ENCODE measurements around the gene NADK. TPM values are rescaled to one million over a fixed set of nuclear protein-coding genes. Genes with fewer than 3 reads are reported as not detected.
A peak's percentile ranks its signal among the peaks of the same experiment; 100 is the strongest.

NADK gene
- total and polyA plus RNA-seq, 2 of the 13 experiments (the other 11 are each of a cell fraction or from before 2014, with no cell fraction given): 56.6 to 60.1 TPM

DNA sequence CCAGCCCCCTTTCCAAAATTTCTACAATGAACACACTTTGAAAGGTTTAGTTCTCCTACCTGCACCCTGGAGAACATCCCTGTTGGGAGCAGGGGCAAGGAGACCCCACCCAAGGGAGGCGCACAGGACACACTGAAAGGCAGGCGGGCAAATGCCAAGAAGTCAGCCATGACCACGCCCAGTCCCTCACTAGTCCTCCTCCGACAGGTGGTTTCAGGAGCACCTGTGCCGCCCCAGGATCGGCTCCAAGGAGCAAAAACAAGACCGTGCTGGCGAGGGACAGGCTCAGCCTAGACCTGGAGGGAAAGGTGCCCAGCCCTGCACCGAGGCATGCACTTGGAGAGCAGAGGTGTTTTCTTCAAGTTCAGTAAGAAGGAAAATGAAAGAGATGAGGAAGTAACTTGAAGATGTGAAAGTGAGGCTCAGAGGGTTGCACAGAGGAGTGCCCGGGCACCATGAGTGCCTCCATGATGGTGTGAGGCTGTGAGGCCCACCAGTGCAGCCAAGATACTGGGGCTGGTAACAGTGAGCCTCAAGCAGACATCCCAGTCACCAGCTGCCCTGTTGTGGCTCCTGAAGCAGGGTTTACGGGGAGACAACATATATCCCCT lies 19.6 kb upstream of the NADK start:
- no peaks in the 10 kb centered on the region for H4K20me1 ChIP-seq (ENCODE audit: insufficient read depth, low read length)
- DNase-seq (ENCODE audit: low spot score): no peak
- H3K4me3 ChIP-seq (replicated peaks in 1 of 3; ENCODE audit: insufficient read depth in 1 of 3, low read depth in 2 of 3, low read length in 3 of 3): no peak overlapping the region
- no peak for FAIRE-seq
- BruUV-seq (replicated peaks): no TSS peak
- intact Hi-C loops (cut with micrococcal nuclease; ENCODE audit: unreplicated experiment) (no loop called here), in situ Hi-C loops (cut with HindIII; ENCODE audit: extremely low pct_ligation_motif_present, low pct_unique_long_range_greater_than_20kb) (no loop called here)
- H3K9me3 ChIP-seq (ENCODE audit: low read length): no peaks in the 10 kb centered on the region
- TF ChIP-seq AGO2 (optimal IDR thresholded peaks at IDR 0.05; ENCODE audit: low read depth, low read length) (peak; percentile 34), ZNF562 (CRISPR knock-in tag; IDR thresholded peaks at IDR 0.05; ENCODE audit: borderline replicate concordance) (no peak)
- H3K4me1 ChIP-seq (ENCODE audit: insufficient read depth, low read length): no peaks in the 10 kb centered on the region
- H3K36me3 ChIP-seq (replicated peaks in 1 of 2; ENCODE audit: control insufficient read depth in 1 of 2, insufficient read depth in 2 of 2, low read length in 2 of 2): peaks cover 36 to 78% of the 10 kb centered on the region in 2 experiments
- H3K27me3 ChIP-seq (ENCODE audit: control insufficient read depth in 1 of 2, insufficient read depth in 2 of 2, low read length in 2 of 2): no peaks in the 10 kb centered on the region
- peaks cover 9% of the 10 kb centered on the region for H3K79me2 ChIP-seq (ENCODE audit: insufficient read depth, low read length)
- ATAC-seq: no peak
- ChIA-PET CTCF (ENCODE audit: low intra/inter-chr PET ratio, low total read pairs) (no interaction called here), POLR2A (no interaction called here)
- no peak overlapping the region for H3K4me2 ChIP-seq (ENCODE audit: low read depth, low read length)
- H3K9ac ChIP-seq (ENCODE audit: insufficient read depth, low read depth, low read length): no peak overlapping the region
- H2AFZ ChIP-seq (ENCODE audit: low read length): no peak overlapping the region
- 99% methylated on average over 11 of the region's 11 CpGs for WGBS (ENCODE audit: low lambda C conversion rate)
- H3K27ac ChIP-seq (ENCODE audit: extremely low read length, insufficient read depth, low read length): no peak overlapping the region

DNA sequence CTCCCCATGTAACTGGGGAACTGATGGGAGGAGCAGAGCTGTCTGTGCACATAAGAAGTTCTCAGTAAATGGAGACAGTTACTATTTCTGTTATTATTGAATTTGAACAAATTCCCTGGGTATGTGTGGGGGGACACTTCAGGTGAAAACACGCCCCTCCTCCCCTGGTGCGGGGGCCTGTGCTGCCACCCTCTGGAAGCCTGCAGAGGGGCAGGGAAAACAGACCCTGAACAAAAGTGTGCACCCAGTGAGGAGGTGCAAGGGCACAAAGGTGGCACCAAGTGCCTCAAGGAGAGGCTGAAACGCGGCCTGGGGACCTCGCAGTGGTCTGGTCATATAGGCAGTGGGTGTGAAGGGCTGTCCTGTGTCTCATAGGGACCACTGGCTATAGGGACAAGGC lies 18.2 kb upstream of the NADK start:
- H3K4me2 ChIP-seq (ENCODE audit: low read depth, low read length): no peak overlapping the region
- H3K4me1 ChIP-seq (ENCODE audit: insufficient read depth, low read length): no peaks in the 10 kb centered on the region
- H3K36me3 ChIP-seq (replicated peaks in 1 of 2; ENCODE audit: control insufficient read depth in 1 of 2, insufficient read depth in 2 of 2, low read length in 2 of 2): peaks cover 38 to 77% of the 10 kb centered on the region in 2 experiments
- in situ Hi-C loops (cut with HindIII; ENCODE audit: extremely low pct_ligation_motif_present, low pct_unique_long_range_greater_than_20kb) (no loop called here), intact Hi-C loops (cut with micrococcal nuclease; ENCODE audit: unreplicated experiment) (no loop called here)
- no peaks in the 10 kb centered on the region for H3K9me3 ChIP-seq (ENCODE audit: low read length)
- no peak overlapping the region for H2AFZ ChIP-seq (ENCODE audit: low read length)
- no peaks in the 10 kb centered on the region for H3K27me3 ChIP-seq (ENCODE audit: control insufficient read depth in 1 of 2, insufficient read depth in 2 of 2, low read length in 2 of 2)
- no peaks in the 10 kb centered on the region for H4K20me1 ChIP-seq (ENCODE audit: insufficient read depth, low read length)
- BruUV-seq (replicated peaks): no TSS peak
- H3K79me2 ChIP-seq (ENCODE audit: insufficient read depth, low read length): peaks cover 9% of the 10 kb centered on the region
- CTCF ChIA-PET (ENCODE audit: low intra/inter-chr PET ratio, low total read pairs): no interaction called here
- DNase-seq (ENCODE audit: low spot score) (no peak), ATAC-seq (peak; percentile 52), FAIRE-seq (no peak)
- 97% methylated on average over 5 of the region's 5 CpGs for WGBS (ENCODE audit: low lambda C conversion rate)
- H3K27ac ChIP-seq (ENCODE audit: extremely low read length, insufficient read depth, low read length): no peak overlapping the region
- TF ChIP-seq ZNF782 (CRISPR knock-in tag; IDR thresholded peaks at IDR 0.05; ENCODE audit: borderline replicate concordance): no peak
- TF ChIP-seq PPARG (CRISPR knock-in tag; conservative IDR thresholded peaks at IDR 0.05): no peak
- peak; percentile 35 for TF ChIP-seq RBM22 (optimal IDR thresholded peaks at IDR 0.05; ENCODE audit: low read length)
- TF ChIP-seq, protein P1, sequence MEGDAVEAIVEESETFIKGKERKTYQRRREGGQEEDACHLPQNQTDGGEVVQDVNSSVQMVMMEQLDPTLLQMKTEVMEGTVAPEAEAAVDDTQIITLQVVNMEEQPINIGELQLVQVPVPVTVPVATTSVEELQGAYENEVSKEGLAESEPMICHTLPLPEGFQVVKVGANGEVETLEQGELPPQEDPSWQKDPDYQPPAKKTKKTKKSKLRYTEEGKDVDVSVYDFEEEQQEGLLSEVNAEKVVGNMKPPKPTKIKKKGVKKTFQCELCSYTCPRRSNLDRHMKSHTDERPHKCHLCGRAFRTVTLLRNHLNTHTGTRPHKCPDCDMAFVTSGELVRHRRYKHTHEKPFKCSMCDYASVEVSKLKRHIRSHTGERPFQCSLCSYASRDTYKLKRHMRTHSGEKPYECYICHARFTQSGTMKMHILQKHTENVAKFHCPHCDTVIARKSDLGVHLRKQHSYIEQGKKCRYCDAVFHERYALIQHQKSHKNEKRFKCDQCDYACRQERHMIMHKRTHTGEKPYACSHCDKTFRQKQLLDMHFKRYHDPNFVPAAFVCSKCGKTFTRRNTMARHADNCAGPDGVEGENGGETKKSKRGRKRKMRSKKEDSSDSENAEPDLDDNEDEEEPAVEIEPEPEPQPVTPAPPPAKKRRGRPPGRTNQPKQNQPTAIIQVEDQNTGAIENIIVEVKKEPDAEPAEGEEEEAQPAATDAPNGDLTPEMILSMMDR (CRISPR knock-in tag; IDR thresholded peaks at IDR 0.05): peak; percentile 59
- no peak for TF ChIP-seq ZEB1 (IDR thresholded peaks at IDR 0.05; ENCODE audit: insufficient replicate concordance, low read depth)
- peak; percentile 30 for TF ChIP-seq STAG1 (CRISPR knock-in tag; IDR thresholded peaks at IDR 0.05)
- no peak for TF ChIP-seq ZNF841 (CRISPR knock-in tag; IDR thresholded peaks at IDR 0.05; ENCODE audit: borderline replicate concordance)
- TF ChIP-seq ZNF207 (IDR thresholded peaks at IDR 0.05; ENCODE audit: borderline replicate concordance): no peak
- TF ChIP-seq ZNF720 (CRISPR knock-in tag; IDR thresholded peaks at IDR 0.05): no peak
- H3K9ac ChIP-seq (ENCODE audit: insufficient read depth, low read depth, low read length): no peak overlapping the region
- no peak overlapping the region for H3K4me3 ChIP-seq (replicated peaks in 1 of 3; ENCODE audit: insufficient read depth in 1 of 3, low read depth in 2 of 3, low read length in 3 of 3)
- POLR2A ChIA-PET: no interaction called here

All from HepG2 (cell line).